RCC 7860 (cell line): ENCODE data around the gene IFNA4.
"Not testable (repeated sequence)": the region's sequence is repeated elsewhere in the genome, so short reads cannot be mapped to it uniquely, and the experiment has no call there.

ENCODE experiments used
- DNase-seq: peaks from one replicate; pipeline ENCODE4 v3.0.0-alpha.2; 2015; ENCODE audit warnings: low spot score
- FAIRE-seq: peaks from 2 replicates; lab custom pipeline; 2012; peaks lifted over from hg19 to GRCh38; lab: Jason Lieb, UNC

IFNA4 gene

GRCh38 chr9:21187487-21187886 lies at the start of gene IFNA4:
Gene IFNA4 (minus strand): TSS chr9:21187587. CDS start chr9:21187531, 56 bp downstream.
- DNase-seq, FAIRE-seq: not testable (repeated sequence)

GRCh38 chr9:21236360-21236714 lies 49.0 kb upstream of the IFNA4 start:
- FAIRE-seq, DNase-seq: not testable (repeated sequence)

- peak; percentile 14 for DNase-seq
- FAIRE-seq = not testable (repeated sequence)
Observed at GRCh38 chr9:21235468-21236359, 48.3 kb upstream of the IFNA4 start.

- no peak for FAIRE-seq
- DNase-seq = no peak
Observed at GRCh38 chr9:21234153-21234687, 46.8 kb upstream of the IFNA4 start.

GRCh38 chr9:21233258-21233657 lies 45.9 kb upstream of the IFNA4 start:
- FAIRE-seq (no peak), DNase-seq (no peak)

GRCh38 chr9:21228122-21228521 lies 40.7 kb upstream of the IFNA4 start, which contains the start of gene IFNA17:
Gene IFNA17 (minus strand): TSS chr9:21228222. CDS start chr9:21228173, 49 bp downstream.
- no peak for FAIRE-seq

GRCh38 chr9:21217211-21217610 lies 29.8 kb upstream of the IFNA4 start, which contains the start of gene IFNA16:
Gene IFNA16 (minus strand): TSS chr9:21217311. CDS start chr9:21217305, 6 bp downstream.
- not testable (repeated sequence) for FAIRE-seq, DNase-seq

More at GRCh38 chr9:21228122-21228521, 40.7 kb upstream of the IFNA4 start, which contains the start of gene IFNA17:
- DNase-seq = no peak

GRCh38 chr9:21213411-21214326 lies 26.3 kb upstream of the IFNA4 start:
- DNase-seq, FAIRE-seq: not testable (repeated sequence)

GRCh38 chr9:21212160-21212559 lies 24.8 kb upstream of the IFNA4 start:
- FAIRE-seq, DNase-seq: not testable (repeated sequence)

- not testable (repeated sequence) for FAIRE-seq
Observed at GRCh38 chr9:21210782-21211181, 23.4 kb upstream of the IFNA4 start.

GRCh38 chr9:21210311-21210710 lies 22.9 kb upstream of the IFNA4 start:
- FAIRE-seq = no peak
- DNase-seq = no peak

More at GRCh38 chr9:21210782-21211181, 23.4 kb upstream of the IFNA4 start:
- not testable (repeated sequence) for DNase-seq

- FAIRE-seq, DNase-seq: not testable (repeated sequence)
Observed at GRCh38 chr9:21207043-21207442, 19.7 kb upstream of the IFNA4 start, which contains the start of gene IFNA10. Gene IFNA10 (minus strand): TSS chr9:21207143. CDS start chr9:21207097, 46 bp downstream.

GRCh38 chr9:21205204-21205603 lies 17.8 kb upstream of the IFNA4 start:
- DNase-seq = no peak
- FAIRE-seq = no peak

GRCh38 chr9:21202105-21202504 lies 14.7 kb upstream of the IFNA4 start, which contains the start of gene IFNA7:
Gene IFNA7 (minus strand): TSS chr9:21202205. CDS start chr9:21202165, 40 bp downstream.
- not testable (repeated sequence) for DNase-seq, FAIRE-seq

- DNase-seq, FAIRE-seq: not testable (repeated sequence)
Observed at GRCh38 chr9:21194867-21195776, 7.7 kb upstream of the IFNA4 start.

- not testable (repeated sequence) for FAIRE-seq
Observed at GRCh38 chr9:21182810-21183736, 4.3 kb downstream of the IFNA4 start.

GRCh38 chr9:21174671-21175070 lies 12.7 kb downstream of the IFNA4 start:
- no peak for FAIRE-seq
- DNase-seq = no peak

More at GRCh38 chr9:21182810-21183736, 4.3 kb downstream of the IFNA4 start:
- not testable (repeated sequence) for DNase-seq

- FAIRE-seq = no peak
- no peak for DNase-seq
Observed at GRCh38 chr9:21172156-21172555, 15.2 kb downstream of the IFNA4 start.
